Measurements from ENCODE around the gene SLC5A11.

- TF ChIP-seq REST (IDR thresholded peaks at IDR 0.05; ENCODE audit: borderline replicate concordance in 1 of 2, low read depth in 1 of 2, low read length in 2 of 2) = no peak
- no peak for TF ChIP-seq POLR2A (IDR thresholded peaks at IDR 0.05; ENCODE audit: insufficient read depth in 1 of 2, low read depth in 2 of 2, low read length in 2 of 2)
- no peak for TF ChIP-seq HBP1 (CRISPR knock-in tag; IDR thresholded peaks at IDR 0.05; ENCODE audit: low read depth)
- no peak for TF ChIP-seq CTCF (CRISPR knock-in tag; IDR thresholded peaks at IDR 0.05)
- TF ChIP-seq SRSF9 (IDR thresholded peaks at IDR 0.05; ENCODE audit: borderline replicate concordance, insufficient read depth, low read depth, low read length, poor library complexity, severe bottlenecking) = no peak
- no peak for TF ChIP-seq ZBTB33 (CRISPR knock-in tag; IDR thresholded peaks at IDR 0.05)
- no peak for TF ChIP-seq HINFP (CRISPR knock-in tag; IDR thresholded peaks at IDR 0.05; ENCODE audit: low read depth)
- no peak for TF ChIP-seq ZNF232 (CRISPR knock-in tag; IDR thresholded peaks at IDR 0.05; ENCODE audit: borderline replicate concordance)
These were observed 93.5 kb downstream of the SLC5A11 start for GRCh38 chr16:24939224-24939623.

All from HepG2 (cell line).